Natural killer cell (primary cell): Measurements from ENCODE around the gene GALNT1. TPM values are rescaled to one million over a fixed set of nuclear protein-coding genes. Genes with fewer than 3 reads are reported as not detected.

Experiments used
- ATAC-seq, 3 donors: fragments of 150-1000 bp in 2 of 3; fragments of 200-7000 bp in 1 of 3; cut with Tn5 transposase; 1 replicate in 1 of 3; 2 replicates in 2 of 3; pipeline ENCODE4 v1.10.0; 2021; ENCODE audit warnings: mild to moderate bottlenecking in 2 of 3, moderate library complexity in 2 of 3
- DNase-seq, 2 donors: peaks; one replicate each; pipeline versions ENCODE4 v3.0.0 to v3.0.0-alpha.2; 2013 to 2021; ENCODE audit warnings: mixed read lengths in 1 of 2
- H3K27ac ChIP-seq: one replicate; pipeline ENCODE4 v1.5.1; 2013; ENCODE audit warnings: mild to moderate bottlenecking, low read length
- H3K27me3 ChIP-seq: one replicate; pipeline ENCODE4 v1.6.1; 2013; ENCODE audit warnings: low read length; ENCODE audit not compliant: control insufficient read depth, insufficient read depth
- H3K36me3 ChIP-seq: one replicate; pipeline ENCODE4 v1.6.1; 2013; ENCODE audit warnings: low read length; ENCODE audit not compliant: control insufficient read depth, insufficient read depth
- H3K4me1 ChIP-seq: one replicate; pipeline ENCODE4 v1.6.1; 2013; ENCODE audit warnings: low read length; ENCODE audit not compliant: control insufficient read depth, insufficient read depth
- H3K4me3 ChIP-seq: one replicate; pipeline ENCODE4 v1.5.1; 2013; ENCODE audit warnings: low read length
- H3K9me3 ChIP-seq: one replicate; pipeline ENCODE4 v1.6.1; 2013; ENCODE audit warnings: low read length; ENCODE audit not compliant: control insufficient read depth, insufficient read depth
- H3K27ac Mint-ChIP-seq, 2 donors: one replicate each; pipeline ENCODE4 v1.8.0; 2022; ENCODE audit warnings: mild to moderate bottlenecking in 2 of 2, mixed read lengths in 2 of 2, moderate library complexity in 1 of 2
- H3K27me3 Mint-ChIP-seq, 2 donors: one replicate each; pipeline ENCODE4 v1.8.0; 2022; ENCODE audit warnings: low read depth in 2 of 2, mixed read lengths in 2 of 2
- H3K36me3 Mint-ChIP-seq: one replicate; pipeline ENCODE4 v1.8.0; 2022; ENCODE audit warnings: mixed read lengths
- H3K4me1 Mint-ChIP-seq, 2 donors: one replicate each; pipeline ENCODE4 v1.8.0; 2022; ENCODE audit warnings: mixed read lengths in 2 of 2
- H3K4me3 Mint-ChIP-seq: one replicate; pipeline ENCODE4 v1.8.0; 2022; ENCODE audit warnings: mild to moderate bottlenecking, moderate library complexity, mixed read lengths
- H3K9me3 Mint-ChIP-seq, 2 donors: one replicate each; pipeline ENCODE4 v1.8.0; 2022; ENCODE audit warnings: mixed read lengths in 2 of 2
- WGBS: methylation state at CpG from one replicate; pipeline ENCODE4 v1.1.7; 2013; ENCODE audit warnings: missing lambda C conversion rate; ENCODE audit not compliant: insufficient coverage; 5-methylcytosine and 5-hydroxymethylcytosine counted together
- intact Hi-C: fragments of 100-400 bp; cut with micrococcal nuclease; formaldehyde crosslinking; loops from one replicate; pipeline ENCODE4 v1.14.2; 2022
- total RNA-seq, 4 donors: library from RNA; stranded (reverse); fragments of 120-200 nt in 1 of 4; gene quantifications; one replicate each; pipeline versions ENCODE4 v1.2.3 to v1.2.4, GENCODE V29; 2013 to 2022
- TF ChIP-seq, protein P1 (sequence below): fragments of 200-600 bp; IDR thresholded peaks from one replicate; pipeline ENCODE4 v1.8.0; 2022; ENCODE audit warnings: antibody characterized with exemption

Gene GALNT1
- total RNA-seq, 3 donors from 2014 or later (not counting 1 experiment from before 2014, with no cell fraction given): 49.2 to 57.1 (median 50.0) TPM

DNA sequence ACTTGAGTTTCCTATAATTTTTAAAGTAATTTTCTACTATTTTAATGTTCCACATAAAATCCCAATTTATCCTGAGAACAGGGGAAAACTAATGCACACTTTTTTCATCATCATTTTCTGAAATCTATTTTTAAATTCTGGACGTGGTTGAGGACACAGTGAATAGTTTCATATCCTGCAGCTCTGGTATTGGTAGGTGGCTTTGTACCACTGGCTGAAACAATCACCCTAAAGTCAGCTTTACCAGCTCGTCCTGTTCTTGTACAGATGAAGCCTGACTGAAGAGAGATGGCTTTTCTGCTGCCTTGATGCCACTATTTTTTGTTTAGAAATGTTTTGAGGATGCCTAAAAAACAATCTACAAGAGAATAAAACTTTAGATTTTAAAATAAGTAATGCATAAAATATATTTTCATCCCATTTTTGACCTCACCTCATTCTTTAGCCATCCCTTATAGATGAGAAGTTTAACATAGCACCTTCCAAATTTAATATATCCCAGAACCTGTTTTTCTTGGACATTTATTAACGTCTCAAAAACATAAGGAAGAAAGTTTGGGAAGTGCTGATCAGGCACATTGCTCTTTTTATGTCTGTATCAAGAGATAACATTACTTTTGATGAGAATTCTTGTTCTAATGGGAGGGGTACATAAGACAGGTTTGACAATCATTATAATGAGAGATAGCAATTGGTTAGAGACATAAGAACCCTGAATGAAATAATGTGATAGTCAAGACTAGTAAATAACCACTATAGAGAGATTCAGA lies 80.9 kb downstream of the GALNT1 start:
- peaks cover 6% of the 10 kb centered on the region for H3K36me3 ChIP-seq
- ATAC-seq: no peak
- no peak for DNase-seq
- Mint-ChIP-seq H3K27me3 (no peaks in the 10 kb centered on the region), H3K4me1 (peaks cover 6 to 18% of the 10 kb centered on the region in 2 donors), H3K36me3 (peaks cover 27% of the 10 kb centered on the region), H3K9me3 (no peaks in the 10 kb centered on the region), H3K4me3 (no peak overlapping the region), H3K27ac (no peak overlapping the region)
- H3K27ac ChIP-seq: no peak overlapping the region
- H3K4me3 ChIP-seq: no peak overlapping the region
- H3K27me3 ChIP-seq: no peaks in the 10 kb centered on the region
- H3K9me3 ChIP-seq: no peaks in the 10 kb centered on the region
- H3K4me1 ChIP-seq: no peaks in the 10 kb centered on the region
- WGBS: 50% methylated on average over 3 of the region's 3 CpGs
- TF ChIP-seq, protein P1, sequence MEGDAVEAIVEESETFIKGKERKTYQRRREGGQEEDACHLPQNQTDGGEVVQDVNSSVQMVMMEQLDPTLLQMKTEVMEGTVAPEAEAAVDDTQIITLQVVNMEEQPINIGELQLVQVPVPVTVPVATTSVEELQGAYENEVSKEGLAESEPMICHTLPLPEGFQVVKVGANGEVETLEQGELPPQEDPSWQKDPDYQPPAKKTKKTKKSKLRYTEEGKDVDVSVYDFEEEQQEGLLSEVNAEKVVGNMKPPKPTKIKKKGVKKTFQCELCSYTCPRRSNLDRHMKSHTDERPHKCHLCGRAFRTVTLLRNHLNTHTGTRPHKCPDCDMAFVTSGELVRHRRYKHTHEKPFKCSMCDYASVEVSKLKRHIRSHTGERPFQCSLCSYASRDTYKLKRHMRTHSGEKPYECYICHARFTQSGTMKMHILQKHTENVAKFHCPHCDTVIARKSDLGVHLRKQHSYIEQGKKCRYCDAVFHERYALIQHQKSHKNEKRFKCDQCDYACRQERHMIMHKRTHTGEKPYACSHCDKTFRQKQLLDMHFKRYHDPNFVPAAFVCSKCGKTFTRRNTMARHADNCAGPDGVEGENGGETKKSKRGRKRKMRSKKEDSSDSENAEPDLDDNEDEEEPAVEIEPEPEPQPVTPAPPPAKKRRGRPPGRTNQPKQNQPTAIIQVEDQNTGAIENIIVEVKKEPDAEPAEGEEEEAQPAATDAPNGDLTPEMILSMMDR: no peak
- intact Hi-C loops: no loop called here

DNA sequence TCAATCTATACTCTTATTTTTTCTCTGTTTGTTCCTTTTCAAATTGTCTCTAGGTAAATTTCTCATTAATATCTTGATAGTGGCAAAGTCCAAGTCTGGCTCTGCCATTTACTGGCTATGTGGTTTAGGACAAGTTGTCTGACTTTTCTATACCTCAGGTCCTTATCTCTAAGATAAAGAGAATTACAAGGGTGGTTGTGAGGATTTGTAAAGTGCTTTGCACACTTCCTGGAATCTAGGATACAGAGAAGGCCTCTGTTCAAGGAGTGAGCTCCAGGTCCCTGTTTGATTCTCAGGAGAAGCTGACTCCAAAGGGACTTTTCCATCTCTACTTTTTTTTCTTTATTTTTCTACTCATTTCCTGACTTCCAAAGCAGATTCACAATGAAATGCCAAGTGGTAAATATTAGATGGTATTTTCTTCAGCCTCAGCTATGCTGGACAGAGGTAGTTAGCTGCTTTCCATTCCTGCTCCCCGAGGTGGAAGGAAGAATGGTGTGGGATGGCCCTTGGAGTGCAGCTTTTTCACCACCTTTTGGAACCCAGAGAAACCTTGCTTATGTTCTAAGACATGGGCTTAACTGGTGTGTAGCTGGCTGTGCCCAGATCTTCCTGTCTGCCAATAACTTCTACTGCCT lies 90.5 kb downstream of the GALNT1 start:
- no peaks in the 10 kb centered on the region for H3K9me3 Mint-ChIP-seq
- Histone ChIP-seq H3K27me3 (no peaks in the 10 kb centered on the region), H3K4me3 (no peak overlapping the region), H3K36me3 (peaks cover 10% of the 10 kb centered on the region), H3K27ac (no peak overlapping the region), H3K4me1 (no peaks in the 10 kb centered on the region), H3K9me3 (no peaks in the 10 kb centered on the region)
- peaks cover 5 to 17% of the 10 kb centered on the region in 2 donors for H3K4me1 Mint-ChIP-seq
- H3K27ac Mint-ChIP-seq: no peak overlapping the region
- 81% methylated on average over 1 of the region's 1 CpG for WGBS
- DNase-seq: no peak
- intact Hi-C loops: no loop called here
- no peaks in the 10 kb centered on the region for H3K27me3 Mint-ChIP-seq
- TF ChIP-seq, protein P1: no peak
- no peak overlapping the region for H3K4me3 Mint-ChIP-seq
- peaks cover 10% of the 10 kb centered on the region for H3K36me3 Mint-ChIP-seq
- ATAC-seq: no peak

DNA sequence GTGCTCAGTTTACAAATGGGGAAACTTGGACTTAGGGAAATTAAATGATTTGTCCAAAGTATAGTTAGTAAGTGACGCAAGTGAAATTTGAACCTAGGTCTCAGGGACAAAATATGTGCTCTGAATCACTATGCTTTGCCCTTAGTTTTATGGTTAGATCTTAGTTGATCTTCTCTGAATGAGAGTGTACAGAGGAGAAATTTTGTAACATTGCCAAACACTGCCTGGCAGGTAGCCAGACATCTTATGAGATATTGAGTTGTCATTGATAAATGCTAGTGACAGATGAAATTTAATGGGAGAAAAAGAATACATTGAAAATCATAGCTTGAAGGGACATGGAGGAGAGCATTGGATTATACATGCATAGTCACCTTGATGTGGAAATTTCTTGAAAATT lies 91.4 kb downstream of the GALNT1 start:
- Mint-ChIP-seq H3K4me3 (no peak overlapping the region), H3K4me1 (peaks cover 5 to 17% of the 10 kb centered on the region in 2 donors), H3K9me3 (no peaks in the 10 kb centered on the region), H3K27me3 (no peaks in the 10 kb centered on the region), H3K36me3 (peaks cover 2% of the 10 kb centered on the region), H3K27ac (no peak overlapping the region)
- no peaks in the 10 kb centered on the region for H3K27me3 ChIP-seq
- intact Hi-C loops: no loop called here
- H3K4me3 ChIP-seq: no peak overlapping the region
- ATAC-seq (no peak), DNase-seq (no peak)
- H3K27ac ChIP-seq: no peak overlapping the region
- TF ChIP-seq, protein P1: no peak
- 100% methylated on average over 1 of the region's 1 CpG for WGBS
- no peaks in the 10 kb centered on the region for H3K9me3 ChIP-seq
- no peaks in the 10 kb centered on the region for H3K4me1 ChIP-seq
- peaks cover 12% of the 10 kb centered on the region for H3K36me3 ChIP-seq
